Astrocyte of the spinal cord (primary cell): ENCODE data around the gene KCNH8.

Source experiments
- DNase-seq: peaks from one replicate; pipeline ENCODE4 v3.0.0; 2011; ENCODE audit warnings: low read depth, low spot score
- H3K4me3 ChIP-seq: 2 replicates; pipeline ENCODE4 v1.5.1; 2011; ENCODE audit warnings: low read depth, mild to moderate bottlenecking, low read length, moderate library complexity
- CTCF ChIP-seq: IDR thresholded peaks from 2 replicates; pipeline ENCODE4 v1.5.1; 2012; ENCODE audit warnings: low read depth, mild to moderate bottlenecking, low read length, inconsistent platforms
- in situ Hi-C: cut with HindIII; loops from 2 replicates; pipeline ENCODE4 v1.10.0; 2017; ENCODE audit warnings: low sequenced_read_pairs

Gene KCNH8

GRCh38 chr3:19432669-19433068 lies 284.4 kb downstream of the KCNH8 start:
- in situ Hi-C loops: no loop called here
- H3K4me3 ChIP-seq: no peak overlapping the region
- DNase-seq: no peak
- TF ChIP-seq CTCF: no peak

- DNase-seq: no peak
- no peak for TF ChIP-seq CTCF
- in situ Hi-C loops: no loop called here
- H3K4me3 ChIP-seq: no peak overlapping the region
These were observed 288.4 kb downstream of the KCNH8 start for GRCh38 chr3:19436746-19437145.

GRCh38 chr3:19439944-19440343 lies 291.6 kb downstream of the KCNH8 start:
- TF ChIP-seq CTCF: no peak
- DNase-seq: no peak
- in situ Hi-C loops: no loop called here
- H3K4me3 ChIP-seq: no peak overlapping the region

GRCh38 chr3:19446138-19446537 lies 297.8 kb downstream of the KCNH8 start:
- no peak overlapping the region for H3K4me3 ChIP-seq
- in situ Hi-C loops: no loop called here
- no peak for TF ChIP-seq CTCF
- DNase-seq: no peak

- in situ Hi-C loops: no loop called here
- TF ChIP-seq CTCF: no peak
- no peak for DNase-seq
- H3K4me3 ChIP-seq: no peak overlapping the region
These were observed 298.4 kb downstream of the KCNH8 start for GRCh38 chr3:19446687-19447086.

- no peak for TF ChIP-seq CTCF
- in situ Hi-C loops: no loop called here
- no peak for DNase-seq
- no peak overlapping the region for H3K4me3 ChIP-seq
These were observed 307.2 kb downstream of the KCNH8 start for GRCh38 chr3:19455546-19455945.

- in situ Hi-C loops: no loop called here
- H3K4me3 ChIP-seq: no peak overlapping the region
- TF ChIP-seq CTCF: no peak
- DNase-seq: no peak
These were observed 308.4 kb downstream of the KCNH8 start for GRCh38 chr3:19456738-19457137.
